GM19351 (cell line): ENCODE results near the gene HOXA7.

Experiments
- ATAC-seq: cut with Tn5 transposase; IDR thresholded peaks from one replicate; pipeline ENCODE4 v1.9.1; 2021; ENCODE audit warnings: mild to moderate bottlenecking, moderate library complexity; ENCODE audit not compliant: unreplicated experiment

Gene HOXA7

DNA sequence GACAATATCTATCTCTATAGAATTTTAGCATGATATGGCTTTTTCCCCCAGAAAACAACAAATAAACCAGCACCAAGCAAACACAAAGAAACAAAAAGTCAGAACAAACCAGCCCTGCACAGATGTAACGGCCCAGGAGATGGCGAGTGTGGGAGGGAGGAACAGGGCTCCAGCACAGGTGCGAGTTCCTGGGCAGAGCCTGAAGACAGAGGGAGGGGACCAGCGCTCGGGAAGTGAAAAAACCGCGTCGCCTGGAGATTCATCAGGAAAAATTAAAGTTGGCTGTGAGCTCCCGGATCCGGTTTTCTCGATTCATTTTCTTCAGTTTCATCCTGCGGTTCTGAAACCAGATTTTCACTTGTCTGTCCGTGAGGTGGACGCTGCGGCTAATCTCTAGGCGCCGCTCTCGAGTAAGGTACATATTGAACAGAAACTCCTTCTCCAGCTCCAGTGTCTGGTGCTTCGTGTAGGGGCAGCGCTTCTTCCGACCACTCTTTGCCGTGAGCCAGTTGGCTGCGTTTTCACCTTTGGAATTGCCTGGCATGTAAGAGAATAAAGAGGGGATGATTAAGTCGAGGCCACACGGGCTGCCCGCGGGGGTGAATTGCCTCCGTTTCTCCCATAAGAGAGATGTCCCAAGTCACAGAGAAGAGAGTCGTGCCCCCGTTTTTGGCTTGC lies 15.3 kb upstream of the HOXA7 start:
- ATAC-seq = no peak

- no peak for ATAC-seq
These were observed 14.8 kb upstream of the HOXA7 start for GRCh38 chr7:27171325-27171636.

- ATAC-seq = no peak
These were observed 14.2 kb upstream of the HOXA7 start for GRCh38 chr7:27170426-27171324.

DNA sequence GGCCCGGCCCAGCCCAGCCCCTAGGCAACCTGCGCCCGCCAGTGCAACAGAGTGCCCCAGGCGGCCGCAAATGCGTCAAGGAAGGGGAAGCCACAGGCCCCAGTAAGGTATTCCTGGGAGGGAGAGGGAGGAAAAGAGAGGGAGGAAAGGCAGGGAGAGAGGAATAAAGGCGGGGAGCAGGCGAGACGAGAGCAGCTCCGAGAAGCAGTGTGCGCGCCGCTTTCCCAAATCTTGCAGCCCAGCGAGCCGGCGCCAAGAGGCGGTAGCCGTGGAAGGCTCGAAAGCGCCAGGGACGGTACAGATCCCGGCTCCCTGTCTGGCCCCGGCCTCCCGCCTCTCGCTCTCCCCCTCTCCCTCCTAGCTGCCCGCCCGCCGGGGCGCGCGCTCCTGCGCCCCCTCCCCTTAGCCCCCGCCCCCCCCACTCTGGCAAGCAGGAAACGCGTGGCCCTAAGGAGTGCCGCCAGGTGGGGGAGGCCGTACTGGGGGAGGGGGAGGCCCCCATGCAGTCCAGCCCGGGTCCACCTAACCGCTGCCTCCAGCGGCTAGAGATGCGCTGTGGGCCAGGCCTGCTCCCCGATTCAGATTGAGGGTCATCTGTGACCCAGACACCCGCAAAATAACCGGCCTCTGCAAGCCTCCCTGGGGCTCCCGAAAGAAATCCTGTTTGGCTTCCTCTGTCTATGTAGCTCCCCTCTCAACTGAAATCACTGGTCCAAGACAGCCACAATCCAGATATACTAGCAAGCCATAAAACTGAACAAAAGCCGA lies 13.4 kb upstream of the HOXA7 start:
- ATAC-seq = no peak

GRCh38 chr7:27168265-27168947 lies 11.9 kb upstream of the HOXA7 start:
- ATAC-seq = no peak

- ATAC-seq = no peak
These were observed 11.4 kb upstream of the HOXA7 start for GRCh38 chr7:27167916-27168264.

DNA sequence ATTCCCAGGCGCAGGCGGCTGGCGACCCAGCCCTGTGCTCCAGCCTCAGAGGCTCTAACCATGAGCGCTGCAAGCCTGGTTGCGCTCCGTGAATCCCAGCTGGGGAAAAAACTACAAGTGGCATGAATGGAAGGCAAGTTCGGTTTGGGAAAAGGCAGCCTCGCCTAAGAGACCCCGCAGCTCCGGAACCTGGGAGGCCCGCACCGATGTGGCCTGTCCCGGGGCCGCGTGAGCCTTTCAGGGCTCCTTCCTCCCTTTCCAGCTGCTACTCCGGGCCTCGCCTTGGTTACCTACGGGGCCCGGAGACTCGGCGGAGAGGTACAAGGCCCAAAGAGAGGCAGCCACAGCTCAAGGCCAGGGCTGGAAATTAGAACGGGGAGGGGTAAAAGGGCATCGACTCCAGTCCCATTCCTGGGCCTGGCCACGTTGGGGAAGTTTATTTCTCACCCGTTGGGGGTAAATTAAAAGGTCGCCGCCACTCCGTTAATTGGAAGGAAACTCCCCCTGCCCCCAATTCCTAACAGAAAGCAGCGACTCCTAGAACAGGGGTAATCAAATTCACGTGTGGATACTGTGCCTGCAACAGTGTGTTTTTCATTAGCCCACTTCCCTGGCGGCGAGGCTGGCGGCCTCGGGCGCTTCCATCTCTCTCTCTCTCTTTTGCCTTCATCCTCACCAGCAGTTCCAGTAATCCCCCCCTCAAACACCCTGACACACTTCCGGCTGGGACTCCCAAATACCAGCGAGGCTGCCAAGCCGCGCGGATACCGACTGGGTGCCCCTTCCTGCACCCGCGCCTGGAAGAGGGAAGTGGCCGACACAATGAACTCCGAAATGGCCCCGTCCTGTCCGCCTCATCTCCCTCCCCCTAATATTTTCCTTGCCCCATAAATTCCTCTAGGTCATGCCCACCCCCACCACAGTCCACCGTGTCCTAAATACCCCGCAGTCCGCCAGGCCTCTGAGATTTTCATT lies 10.3 kb upstream of the HOXA7 start:
- ATAC-seq = no peak

GRCh38 chr7:27165996-27166530 lies 9.6 kb upstream of the HOXA7 start:
- no peak for ATAC-seq

- no peak for ATAC-seq
These were observed 8.9 kb upstream of the HOXA7 start, which contains the start of gene HOXA9 for GRCh38 chr7:27165089-27165995. Gene HOXA9, minus strand, starts transcription at chr7:27165537. Its CDS starts 80 bp downstream, at chr7:27165457.

GRCh38 chr7:27164367-27165088 lies 8.1 kb upstream of the HOXA7 start:
- no peak for ATAC-seq

DNA sequence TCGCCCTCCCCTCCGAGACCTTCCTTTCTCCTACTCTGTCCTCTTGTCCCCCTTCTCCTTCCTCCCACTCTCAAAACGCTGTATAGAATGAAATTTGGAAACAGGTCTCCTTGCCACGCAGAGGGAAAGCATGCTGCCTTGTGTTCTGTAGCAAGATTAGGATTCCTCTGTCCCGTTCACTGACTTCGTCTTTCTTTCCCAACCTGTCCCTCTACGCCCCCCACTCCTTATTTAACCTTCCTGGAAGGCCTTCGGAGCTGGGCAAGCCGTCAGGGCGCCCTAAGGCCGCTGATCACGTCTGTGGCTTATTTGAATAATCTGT lies 7.5 kb upstream of the HOXA7 start:
- no peak for ATAC-seq

DNA sequence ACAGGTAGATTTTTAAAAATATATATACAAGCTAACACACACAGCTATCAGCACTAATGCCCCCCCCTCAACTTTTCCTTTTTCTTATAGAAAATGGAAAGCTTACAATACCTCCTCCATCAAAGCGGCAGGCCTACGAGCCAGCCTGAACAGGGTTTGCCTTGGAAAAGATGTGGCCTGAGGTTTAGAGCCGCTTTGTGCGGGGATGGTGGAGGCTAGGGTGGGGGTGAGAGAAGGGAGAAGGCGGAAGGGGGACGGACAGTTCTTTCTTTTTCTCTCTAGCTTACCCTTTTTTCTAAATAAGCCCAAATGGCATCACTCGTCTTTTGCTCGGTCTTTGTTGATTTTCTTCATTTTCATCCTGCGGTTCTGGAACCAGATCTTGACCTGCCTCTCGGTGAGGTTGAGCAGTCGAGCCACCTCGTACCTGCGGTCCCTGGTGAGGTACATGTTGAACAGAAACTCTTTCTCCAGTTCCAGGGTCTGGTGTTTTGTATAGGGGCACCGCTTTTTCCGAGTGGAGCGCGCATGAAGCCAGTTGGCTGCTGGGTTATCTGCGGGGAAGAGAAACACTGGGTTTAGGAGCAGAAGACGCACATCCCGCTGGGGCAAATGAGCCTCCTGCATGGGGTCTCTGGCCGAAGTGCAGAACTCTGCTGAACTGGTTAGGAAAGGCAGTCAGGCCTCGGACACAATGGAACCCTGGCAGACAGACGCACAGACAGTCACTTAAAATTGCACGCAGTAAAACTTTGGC lies 7.0 kb upstream of the HOXA7 start:
- ATAC-seq = no peak

GRCh38 chr7:27162561-27163287 lies 6.2 kb upstream of the HOXA7 start:
- ATAC-seq = no peak

- no peak for ATAC-seq
These were observed 5.5 kb upstream of the HOXA7 start for GRCh38 chr7:27161721-27162560.

DNA sequence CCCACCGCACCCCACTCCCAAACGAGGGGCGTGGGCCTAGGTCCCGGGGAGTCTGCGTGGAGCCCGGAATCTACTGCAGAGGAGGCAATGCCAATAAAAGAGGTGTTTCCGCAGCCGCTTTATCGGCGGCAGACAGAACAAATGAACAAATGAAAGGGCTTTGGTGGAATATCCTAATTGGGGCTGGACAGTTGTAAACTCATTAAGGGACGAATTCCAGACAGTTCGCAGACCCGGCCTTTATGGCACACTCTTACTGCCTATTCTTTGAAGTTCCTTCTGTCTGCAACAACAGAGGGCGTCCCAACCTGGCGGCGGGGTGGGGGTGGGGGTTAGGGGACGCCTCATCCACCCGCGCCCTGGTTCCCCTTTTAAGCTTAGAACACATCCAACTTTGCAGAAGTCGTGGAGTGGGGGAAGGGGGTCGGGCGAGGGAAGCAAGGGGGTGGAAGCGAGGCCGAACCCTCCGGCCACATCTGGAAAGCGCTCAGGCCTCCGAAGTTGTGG lies 4.8 kb upstream of the HOXA7 start:
- ATAC-seq = no peak
